Activated CD4-positive, alpha-beta T cell treated with anti-CD3 and anti-CD28 coated beads for 36 hours (primary cell): ENCODE data around the gene MRPL21. TPM values are rescaled to one million over a fixed set of nuclear protein-coding genes. Genes with fewer than 3 reads are reported as not detected.
A peak's percentile ranks its signal among the peaks of the same experiment; 100 is the strongest.
"Not testable (repeated sequence)": the region's sequence is repeated elsewhere in the genome, so short reads cannot be mapped to it uniquely, and the experiment has no call there.

Source experiments
- ATAC-seq: fragments of 200-7000 bp; cut with Tn5 transposase; one replicate; pipeline ENCODE4 v1.10.0; 2021; ENCODE audit warnings: mild to moderate bottlenecking, moderate library complexity
- CTCF ChIA-PET: fragments of 350-600 bp; sonication (Branson Sonifier 250); formaldehyde crosslinking; loops from one replicate; lab custom pipeline; 2021; ENCODE audit warnings: antibody characterized with exemption; lab: Charles Lee
- POLR2A ChIA-PET: fragments of 350-600 bp; sonication (Branson Sonifier 250); formaldehyde crosslinking; loops from one replicate; lab custom pipeline; 2021; ENCODE audit warnings: antibody characterized with exemption, inconsistent platforms; lab: Charles Lee
- DNase-seq: peaks from one replicate; pipeline ENCODE4 v3.0.0-alpha.2; 2020
- H3K27ac Mint-ChIP-seq: one replicate; pipeline ENCODE4 v1.8.0; 2021; ENCODE audit warnings: mixed read lengths
- H3K27me3 Mint-ChIP-seq: one replicate; pipeline ENCODE4 v1.8.0; 2021; ENCODE audit warnings: mixed read lengths
- H3K36me3 Mint-ChIP-seq: one replicate; pipeline ENCODE4 v1.8.0; 2021; ENCODE audit warnings: low read depth, mixed read lengths
- H3K4me1 Mint-ChIP-seq: one replicate; pipeline ENCODE4 v1.8.0; 2021; ENCODE audit warnings: mixed read lengths
- H3K4me3 Mint-ChIP-seq: one replicate; pipeline ENCODE4 v1.8.0; 2021; ENCODE audit warnings: mild to moderate bottlenecking, moderate library complexity, mixed read lengths
- H3K9me3 Mint-ChIP-seq: one replicate; pipeline ENCODE4 v1.8.0; 2021; ENCODE audit warnings: low read depth, mixed read lengths
- intact Hi-C, 2 experiments: fragments of 100-400 bp; cut with DNase I in 1 of 2; cut with micrococcal nuclease in 1 of 2; formaldehyde crosslinking; loops; one replicate each; pipeline versions ENCODE4 v1.14.2 to v1.15.1; 2022 to 2024; cut with DNase I, micrococcal nuclease
- total RNA-seq, 2 experiments: library from RNA; stranded (reverse); gene quantifications; one replicate each; pipeline ENCODE4 v1.2.3, GENCODE V29; 2021

Gene MRPL21
- total RNA-seq, 2 experiments from 2014 or later, result 100 to 102 TPM

DNA sequence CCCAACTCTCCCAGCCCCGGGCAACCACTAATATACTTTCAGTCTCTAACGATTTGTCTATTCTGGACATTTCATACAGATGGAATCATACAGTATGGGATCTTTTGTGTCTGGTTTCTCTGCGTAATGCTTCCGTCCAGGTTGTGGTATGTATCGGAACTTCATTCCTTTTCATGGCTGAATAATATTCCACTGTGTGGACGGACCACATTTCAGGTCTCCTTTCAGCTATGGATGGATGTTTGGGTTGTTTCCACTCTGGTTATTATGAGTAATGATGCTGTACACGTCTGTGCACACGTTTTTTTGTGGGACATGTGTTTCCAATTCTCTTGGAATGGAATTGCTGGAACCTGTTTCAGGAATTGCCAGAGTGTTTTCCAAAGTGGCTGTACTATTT is 44.5 kb downstream of the MRPL21 start:
- Mint-ChIP-seq H3K27me3 (peaks cover 5% of the 10 kb centered on the region), H3K36me3 (peaks cover 2% of the 10 kb centered on the region), H3K9me3 (no peaks in the 10 kb centered on the region), H3K27ac (no peak overlapping the region), H3K4me1 (peaks cover 4% of the 10 kb centered on the region), H3K4me3 (no peak overlapping the region)
- no peak for ATAC-seq
- CTCF ChIA-PET, result no interaction called here
- no peak for DNase-seq
- POLR2A ChIA-PET, result no interaction called here
- intact Hi-C loops, result loop anchor here in 1 of 2 experiments (10.0 kb wide), 1 partner anchor 224 kb away; no protein-coding TSS in a partner anchor

DNA sequence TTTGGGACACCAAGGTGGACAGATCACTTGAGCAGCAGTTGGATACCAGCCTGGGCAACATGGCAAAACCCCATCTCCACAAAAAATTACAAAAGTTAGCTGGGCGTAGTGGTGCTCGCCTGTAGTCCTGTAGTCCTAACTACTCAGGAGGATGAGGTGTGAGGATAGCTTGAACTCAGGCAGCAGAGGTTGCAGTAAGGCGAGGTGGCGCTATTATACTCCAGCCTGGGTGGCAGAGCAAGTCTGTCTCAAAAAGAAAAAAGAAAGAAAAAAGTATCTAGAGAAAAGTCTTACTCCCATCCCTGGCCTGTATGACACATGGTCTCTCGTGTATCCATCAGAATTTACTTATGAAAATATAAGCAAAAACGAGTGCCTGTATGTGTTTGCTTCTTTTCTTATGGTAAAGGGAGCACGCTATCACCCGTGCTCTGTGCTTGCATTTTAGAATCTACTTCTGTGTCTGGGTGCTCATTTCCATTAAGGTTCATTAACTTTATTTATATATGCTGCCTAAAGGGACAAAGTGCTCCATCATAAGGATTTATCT is 46.5 kb downstream of the MRPL21 start:
- ATAC-seq (no peak), DNase-seq (no peak)
- peaks cover 15% of the 10 kb centered on the region for H3K27me3 Mint-ChIP-seq
- no peaks in the 10 kb centered on the region for H3K36me3 Mint-ChIP-seq
- H3K9me3 Mint-ChIP-seq, result no peaks in the 10 kb centered on the region
- POLR2A ChIA-PET, result no interaction called here
- intact Hi-C loops, result loop anchor here in 1 of 2 experiments (10.0 kb wide), 1 partner anchor 222 kb away; no protein-coding TSS in a partner anchor
- no peak overlapping the region for H3K27ac Mint-ChIP-seq
- CTCF ChIA-PET, result interaction anchor here (0.8 kb wide), 1 partner anchor 13 kb away, joined by 3 read pairs; no protein-coding TSS in a partner anchor
- peaks cover 4% of the 10 kb centered on the region for H3K4me1 Mint-ChIP-seq
- no peak overlapping the region for H3K4me3 Mint-ChIP-seq

DNA sequence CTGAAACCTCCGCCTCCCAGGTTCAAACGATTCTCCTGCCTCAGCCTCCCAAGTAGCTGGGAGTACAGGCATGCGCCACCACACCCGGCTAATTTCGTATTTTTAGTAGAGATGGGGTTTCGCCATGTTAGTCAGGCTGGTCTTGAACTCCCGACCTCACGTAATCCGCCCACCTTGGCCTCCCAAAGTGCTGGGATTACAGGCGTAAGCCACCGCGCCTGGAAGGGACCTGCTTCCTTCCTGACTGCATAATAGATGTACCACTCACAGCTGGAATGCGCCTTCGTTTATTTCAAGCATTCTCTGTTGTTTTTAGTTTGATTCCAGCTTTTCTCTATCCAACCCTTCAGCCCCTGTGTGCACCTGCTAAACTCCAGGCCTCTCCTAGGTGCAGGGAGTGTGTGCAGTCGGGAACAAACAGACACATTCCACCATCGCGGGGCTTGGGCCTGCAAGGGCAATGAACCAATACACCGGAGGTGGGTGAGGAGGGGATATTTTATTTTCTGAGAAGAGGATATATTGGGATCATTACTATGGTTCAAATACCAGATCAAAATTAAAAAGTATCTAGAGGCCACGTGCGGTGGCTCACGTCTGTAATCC is 47.1 kb downstream of the MRPL21 start:
- H3K4me3 Mint-ChIP-seq, ATAC-seq, DNase-seq, H3K36me3 Mint-ChIP-seq, H3K4me1 Mint-ChIP-seq, H3K27ac Mint-ChIP-seq, POLR2A ChIA-PET, H3K9me3 Mint-ChIP-seq: not testable (repeated sequence)
- intact Hi-C loops, result loop anchor here in 1 of 2 experiments (10.0 kb wide), 1 partner anchor 222 kb away; no protein-coding TSS in a partner anchor
- CTCF ChIA-PET, result interaction anchor here (0.8 kb wide), 1 partner anchor 12 kb away, joined by 3 read pairs; no protein-coding TSS in a partner anchor
- peaks cover 18% of the 10 kb centered on the region for H3K27me3 Mint-ChIP-seq

DNA sequence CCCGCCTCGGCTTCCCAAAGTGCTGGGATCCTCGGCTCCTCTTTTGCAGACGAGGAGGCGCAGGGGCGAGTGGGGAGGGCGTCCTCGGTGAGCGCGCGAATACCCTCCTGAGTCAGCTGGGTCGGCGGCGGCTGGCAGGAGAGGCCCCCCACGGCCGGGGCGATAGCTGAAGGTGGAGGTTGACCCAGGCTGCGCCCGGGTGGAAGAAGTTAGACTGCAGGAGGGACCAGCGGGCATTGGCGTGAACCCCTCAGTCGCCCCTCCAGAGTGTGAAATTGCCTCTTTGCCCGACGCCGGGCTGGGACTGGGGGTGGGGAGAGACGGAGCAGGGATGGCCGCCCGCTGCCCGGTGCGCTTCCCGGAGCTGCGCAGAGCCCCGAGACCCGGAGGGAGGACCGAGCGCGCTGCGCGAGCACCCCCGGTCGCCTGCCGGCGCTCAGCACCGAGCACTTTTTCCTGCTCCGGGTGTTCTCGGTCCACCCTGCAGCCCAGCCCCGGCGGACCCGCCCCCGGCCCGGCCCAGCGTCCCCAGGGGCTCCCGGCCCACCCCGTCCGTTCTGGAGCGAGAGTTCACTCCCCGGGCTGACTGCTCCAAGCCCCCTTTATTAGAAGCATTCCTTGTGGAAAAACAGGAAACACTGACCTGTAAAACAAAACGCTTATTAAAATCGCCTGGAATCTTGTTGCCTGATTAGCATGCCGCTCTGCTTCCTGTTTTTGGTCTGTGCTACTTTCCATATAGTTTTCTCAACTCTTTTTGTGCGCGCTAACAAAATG is 48.2 kb downstream of the MRPL21 start:
- Mint-ChIP-seq H3K27me3 (peaks cover 18% of the 10 kb centered on the region), H3K36me3 (no peaks in the 10 kb centered on the region), H3K4me3 (peak overlapping the region; percentile 32), H3K27ac (no peak overlapping the region), H3K9me3 (no peaks in the 10 kb centered on the region), H3K4me1 (peaks cover 4% of the 10 kb centered on the region)
- intact Hi-C loops, result loop anchor here in 1 of 2 experiments (10.0 kb wide), 1 partner anchor 221 kb away; no protein-coding TSS in a partner anchor
- ATAC-seq (peak; percentile 77), DNase-seq (peak; percentile 51)
- ChIA-PET POLR2A (no interaction called here), CTCF (no interaction called here)

DNA sequence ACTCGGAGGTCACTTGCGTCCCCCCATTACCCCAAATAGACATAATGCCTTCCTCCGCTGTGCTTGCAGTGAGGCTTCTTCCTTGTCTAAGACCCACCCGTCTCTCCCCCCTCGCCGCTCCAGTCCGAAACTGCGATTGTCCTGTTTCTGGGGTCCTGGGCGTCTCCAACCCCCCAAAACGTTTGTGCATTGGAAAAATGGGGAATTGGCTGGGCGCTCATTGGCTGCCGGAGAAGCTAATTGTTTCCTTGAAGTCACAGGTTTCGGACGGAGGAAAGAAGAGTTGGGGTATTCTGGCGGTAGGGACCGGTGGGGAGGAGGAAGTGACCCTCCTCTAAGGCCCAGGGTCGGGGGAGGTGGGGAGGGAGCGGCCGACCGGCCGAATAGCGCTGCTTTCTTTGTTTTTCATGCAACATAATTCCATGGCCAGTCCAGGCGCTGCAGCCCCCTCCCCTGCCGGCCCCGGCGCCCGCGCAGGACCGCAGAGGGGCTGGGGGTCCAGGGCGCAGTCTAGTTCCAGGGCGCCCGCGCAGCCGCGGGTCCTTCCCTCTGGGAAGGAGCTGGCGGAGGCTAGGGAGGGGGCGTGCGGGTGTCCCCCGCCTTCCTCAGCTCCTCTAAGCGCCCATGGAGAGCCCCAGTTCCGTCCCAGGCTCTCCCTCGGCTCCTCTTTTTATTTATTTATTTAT is 49.2 kb downstream of the MRPL21 start:
- ATAC-seq (no peak), DNase-seq (no peak)
- H3K9me3 Mint-ChIP-seq, result no peaks in the 10 kb centered on the region
- ChIA-PET POLR2A (no interaction called here), CTCF (no interaction called here)
- no peak overlapping the region for H3K27ac Mint-ChIP-seq
- no peaks in the 10 kb centered on the region for H3K36me3 Mint-ChIP-seq
- no peak overlapping the region for H3K4me3 Mint-ChIP-seq
- intact Hi-C loops, result loop anchor here in 1 of 2 experiments (10.0 kb wide), 1 partner anchor 220 kb away; no protein-coding TSS in a partner anchor
- H3K4me1 Mint-ChIP-seq, result peaks cover 4% of the 10 kb centered on the region
- H3K27me3 Mint-ChIP-seq, result peaks cover 18% of the 10 kb centered on the region

DNA sequence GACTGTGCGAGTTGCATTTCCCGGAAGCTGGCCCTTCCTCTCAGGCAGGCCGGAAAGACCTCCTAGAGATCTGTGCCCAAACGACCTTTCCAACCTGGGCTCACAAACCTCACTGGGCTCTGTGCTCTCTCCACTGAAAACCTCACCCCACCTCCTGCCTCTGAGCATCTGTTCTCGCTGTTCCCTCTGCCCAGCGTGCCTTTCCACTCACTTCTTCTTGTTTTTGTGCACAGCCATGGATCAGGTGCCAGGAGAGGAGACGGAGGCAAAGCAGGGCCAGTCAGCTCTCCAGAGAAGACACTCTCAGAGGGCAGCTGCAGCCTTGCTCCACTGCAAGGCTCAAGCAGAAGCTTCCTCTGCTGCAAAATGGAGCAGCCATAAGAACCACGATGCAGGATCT is 51.0 kb downstream of the MRPL21 start:
- intact Hi-C loops, result loop anchor here in 1 of 2 experiments (10.0 kb wide), 1 partner anchor 218 kb away; no protein-coding TSS in a partner anchor
- peaks cover 4% of the 10 kb centered on the region for H3K4me1 Mint-ChIP-seq
- no peaks in the 10 kb centered on the region for H3K9me3 Mint-ChIP-seq
- no peaks in the 10 kb centered on the region for H3K36me3 Mint-ChIP-seq
- peaks cover 20% of the 10 kb centered on the region for H3K27me3 Mint-ChIP-seq
- no peak for ATAC-seq
- H3K4me3 Mint-ChIP-seq, result no peak overlapping the region
- POLR2A ChIA-PET, result no interaction called here
- no peak for DNase-seq
- CTCF ChIA-PET, result interaction anchor here (0.7 to 1.0 kb wide), 4 partner anchors 16 to 1144 kb away, joined by 3 to 6 read pairs (median 4); no protein-coding TSS in a partner anchor
- H3K27ac Mint-ChIP-seq, result no peak overlapping the region

DNA sequence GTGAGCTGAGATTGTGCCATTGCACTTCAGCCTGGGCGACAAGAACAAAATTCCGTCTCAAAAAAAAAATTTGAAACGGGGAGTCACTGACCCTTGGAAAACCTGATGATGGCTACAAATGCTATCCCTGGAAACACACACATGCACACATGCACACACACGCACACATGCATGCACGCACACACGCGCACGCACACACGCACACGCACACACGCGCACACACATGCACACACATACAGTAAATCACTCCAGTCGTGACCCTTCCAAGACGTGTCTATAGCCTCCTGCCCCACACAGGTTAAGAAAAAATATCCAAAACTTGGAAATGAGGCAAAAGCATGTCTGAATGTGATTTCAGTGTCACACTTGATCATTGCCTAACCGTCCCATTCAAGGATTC is 55.2 kb downstream of the MRPL21 start:
- ChIA-PET POLR2A (interaction anchor here (0.6 kb wide), 1 partner anchor 69 kb away, joined by 3 read pairs; no protein-coding TSS in a partner anchor), CTCF (interaction anchor here (0.6 kb wide), 1 partner anchor 107 kb away, joined by 3 read pairs; no protein-coding TSS in a partner anchor)
- Mint-ChIP-seq H3K4me1 (peaks cover 9% of the 10 kb centered on the region), H3K27ac (no peak overlapping the region), H3K9me3 (no peaks in the 10 kb centered on the region), H3K27me3 (peaks cover 8% of the 10 kb centered on the region), H3K4me3 (no peak overlapping the region), H3K36me3 (no peaks in the 10 kb centered on the region)
- no peak for ATAC-seq
- no peak for DNase-seq
- intact Hi-C loops, result no loop called here

DNA sequence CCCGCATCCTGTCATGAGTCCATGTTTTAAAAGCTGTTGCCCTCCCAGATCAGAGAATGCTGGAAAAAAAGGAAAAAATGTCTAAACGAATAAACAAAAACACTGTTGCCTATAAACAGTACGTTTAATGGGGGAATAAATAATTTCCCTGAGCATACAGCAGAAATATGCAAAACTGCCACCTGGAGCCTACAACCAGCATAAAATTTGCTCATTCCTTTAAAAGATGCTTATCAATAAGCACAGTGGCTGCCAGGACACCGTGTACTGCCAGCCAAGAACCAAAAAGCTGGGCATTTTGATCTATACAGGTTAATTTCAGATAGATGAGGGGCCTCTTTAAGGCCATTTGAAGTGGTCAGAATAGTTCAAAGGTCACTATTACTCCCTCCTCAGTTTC is 56.2 kb downstream of the MRPL21 start:
- ChIA-PET POLR2A (interaction anchor here (0.6 kb wide), 1 partner anchor 51 kb away, joined by 5 read pairs; no protein-coding TSS in a partner anchor), CTCF (interaction anchor here (0.6 to 0.8 kb wide), 2 partner anchors 28 to 86 kb away, joined by 3 to 5 read pairs; no protein-coding TSS in a partner anchor)
- H3K9me3 Mint-ChIP-seq, result no peaks in the 10 kb centered on the region
- ATAC-seq (no peak), DNase-seq (no peak)
- H3K4me1 Mint-ChIP-seq, result peaks cover 15% of the 10 kb centered on the region
- H3K27ac Mint-ChIP-seq, result no peak overlapping the region
- H3K27me3 Mint-ChIP-seq, result peaks cover 4% of the 10 kb centered on the region
- intact Hi-C loops, result no loop called here
- no peak overlapping the region for H3K4me3 Mint-ChIP-seq
- no peaks in the 10 kb centered on the region for H3K36me3 Mint-ChIP-seq

DNA sequence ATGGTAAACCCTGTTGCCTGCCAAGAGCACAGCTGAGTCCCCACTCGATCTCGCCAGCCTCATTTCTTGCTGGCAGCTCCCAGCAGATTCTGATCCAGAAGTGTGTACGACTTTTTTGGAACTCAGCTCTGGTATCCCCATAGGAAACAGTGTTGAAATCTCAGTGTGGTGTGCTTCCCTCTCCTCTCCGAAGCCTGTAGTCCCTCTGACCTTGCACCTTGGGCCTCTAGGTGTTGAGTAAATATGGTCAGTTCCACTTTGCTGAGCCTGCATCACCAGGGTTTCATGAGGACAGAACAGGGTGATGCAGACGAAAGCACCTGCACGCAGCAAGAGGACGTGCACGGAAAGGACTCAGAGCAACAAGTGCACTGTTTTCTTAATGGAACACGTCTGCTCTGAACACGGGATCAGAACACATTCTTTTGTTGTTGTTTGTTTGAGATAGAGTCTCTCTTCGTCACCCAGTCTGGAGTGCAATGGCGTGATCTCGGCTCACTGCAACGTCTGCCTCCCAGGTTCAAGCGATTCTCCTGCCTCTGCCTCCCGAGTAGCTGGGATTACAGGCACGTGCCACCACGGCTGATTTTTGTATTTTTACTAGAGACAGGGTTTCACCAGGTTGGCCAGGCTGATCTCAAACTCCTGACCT is 58.2 kb downstream of the MRPL21 start:
- ChIA-PET POLR2A (no interaction called here), CTCF (interaction anchor here (1.2 kb wide), 1 partner anchor 260 kb away, joined by 4 read pairs; no protein-coding TSS in a partner anchor)
- DNase-seq (no peak), ATAC-seq (no peak)
- intact Hi-C loops, result loop anchor here (2.0 kb wide), 2 partner anchors 57 to 797 kb away; partner anchors contain the start of genes IGHMBP2 (in 1 of the 2) and MRPL21 (in 1 of the 2)
- peaks cover 20% of the 10 kb centered on the region for H3K4me1 Mint-ChIP-seq
- H3K4me3 Mint-ChIP-seq, result no peak overlapping the region
- peaks cover 1% of the 10 kb centered on the region for H3K27me3 Mint-ChIP-seq
- no peaks in the 10 kb centered on the region for H3K9me3 Mint-ChIP-seq
- H3K27ac Mint-ChIP-seq, result no peak overlapping the region
- no peaks in the 10 kb centered on the region for H3K36me3 Mint-ChIP-seq

DNA sequence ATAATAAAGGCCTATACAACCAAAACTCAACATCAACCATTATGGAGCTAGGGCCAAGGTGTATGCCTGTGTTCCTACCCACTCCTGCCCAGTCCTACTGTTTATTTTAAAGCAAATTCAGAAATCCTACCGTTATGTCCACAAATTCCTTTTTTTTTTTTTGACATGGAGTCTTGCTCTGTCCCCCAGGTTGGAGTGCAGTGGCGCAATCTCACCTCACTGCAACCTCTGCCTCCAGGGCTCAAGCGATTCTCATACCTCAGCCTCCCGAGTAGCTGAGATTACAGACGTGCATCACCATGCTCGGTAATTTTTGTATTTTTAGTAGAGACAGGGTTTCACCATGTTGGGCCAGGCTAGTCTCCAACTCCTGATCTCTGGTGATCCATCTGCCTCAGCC is 58.8 kb downstream of the MRPL21 start:
- Mint-ChIP-seq H3K27ac (no peak overlapping the region), H3K36me3 (no peaks in the 10 kb centered on the region), H3K27me3 (peaks cover 1% of the 10 kb centered on the region), H3K4me3 (no peak overlapping the region), H3K9me3 (no peaks in the 10 kb centered on the region), H3K4me1 (peaks cover 26% of the 10 kb centered on the region)
- POLR2A ChIA-PET, result no interaction called here
- intact Hi-C loops, result loop anchor here (2.0 to 5.0 kb wide), 5 partner anchors 58 to 798 kb away; partner anchors contain the start of genes CHKA (in 1 of the 2), IGHMBP2 (in 1 of the 2), KMT5B (in 1 of the 2) and MRPL21 (in 1 of the 2)
- CTCF ChIA-PET, result interaction anchor here (1.1 to 1.6 kb wide), 4 partner anchors 18 to 260 kb away, joined by 3 to 5 read pairs (median 4); no protein-coding TSS in a partner anchor
- DNase-seq, result no peak
- no peak for ATAC-seq
